ENCODE results near the gene CUBN. TPM values are rescaled to one million over a fixed set of nuclear protein-coding genes. Genes with fewer than 3 reads are reported as not detected.

Gene CUBN
- total and polyA plus RNA-seq, 9 of the 15 experiments (the other 6 are each of a cell fraction or from before 2014, with no cell fraction given): 0.04 to 0.33 (median 0.09) TPM

GRCh38 chr10:16847644-16848043 lies 282.0 kb downstream of the CUBN start:
- Histone ChIP-seq H3K36me3 (ENCODE audit: control insufficient read depth, insufficient read depth, low read length) (no peaks in the 10 kb centered on the region), H3K79me2 (ENCODE audit: control insufficient read depth, insufficient read depth, low read length) (no peaks in the 10 kb centered on the region), H3K27me3 (ENCODE audit: control insufficient read depth in 2 of 2, insufficient read depth in 2 of 2, low read length in 2 of 2) (peaks cover 0 to 2% of the 10 kb centered on the region in 2 experiments; a peak in 2 of 5 replicates), H3K4me1 (replicated peaks in 1 of 2; ENCODE audit: control insufficient read depth in 2 of 2, insufficient read depth in 2 of 2, low read length in 2 of 2) (no peaks in the 10 kb centered on the region), H3K9me1 (ENCODE audit: control insufficient read depth, insufficient read depth, low read length) (no peaks in the 10 kb centered on the region), H3K9ac (ENCODE audit: insufficient read depth in 1 of 2, low read depth in 2 of 2, low read length in 2 of 2) (no peak overlapping the region), H3K9me3 (replicated peaks; ENCODE audit: control insufficient read depth, insufficient read depth, low read depth, low read length) (no peaks in the 10 kb centered on the region), H3K4me2 (ENCODE audit: insufficient read depth, low read length) (no peak overlapping the region), H4K20me1 (replicated peaks; ENCODE audit: control insufficient read depth, insufficient read depth, low read length) (no peaks in the 10 kb centered on the region), H2AFZ (ENCODE audit: low read depth, low read length) (no peak overlapping the region), H3K27ac (ENCODE audit: extremely low read depth, low read depth, low read length) (no peak overlapping the region), H3K4me3 (no peak overlapping the region)
- CTCF ChIA-PET (ENCODE audit: low intra/inter-chr PET ratio): no interaction called here
- ATAC-seq (no peak), DNase-seq (ENCODE audit: extremely low read depth in 1 of 4, low spot score in 3 of 4) (no peak), FAIRE-seq (no peak)
- intact Hi-C loops (cut with micrococcal nuclease) (loop anchor here (5.0 kb wide), 1 partner anchor 1370 kb away; no protein-coding TSS in a partner anchor), in situ Hi-C loops (cut with MboI) (loop anchor here (5.0 to 25.0 kb wide), 5 partner anchors 410 to 1390 kb away; no protein-coding TSS in a partner anchor)
- WGBS (ENCODE audit: insufficient coverage, low coverage, missing lambda C conversion rate): 30% methylated on average over 6 of the region's 6 CpGs
- BruUV-seq (replicated peaks): no TSS peak
- POLR2A ChIA-PET: interaction anchor here (0.6 kb wide), 1 partner anchor 1033 kb away, joined by 4 read pairs; no protein-coding TSS in a partner anchor
- TF ChIP-seq MAFK (IDR thresholded peaks at IDR 0.05; ENCODE audit: low read length): no peak
- TF ChIP-seq MITF (IDR thresholded peaks at IDR 0.05): no peak
- no peak for TF ChIP-seq CHD2 (IDR thresholded peaks at IDR 0.05; ENCODE audit: low read depth, low read length)
- no peak for TF ChIP-seq ZNF23 (CRISPR knock-in tag; IDR thresholded peaks at IDR 0.05)
- TF ChIP-seq, protein P1, sequence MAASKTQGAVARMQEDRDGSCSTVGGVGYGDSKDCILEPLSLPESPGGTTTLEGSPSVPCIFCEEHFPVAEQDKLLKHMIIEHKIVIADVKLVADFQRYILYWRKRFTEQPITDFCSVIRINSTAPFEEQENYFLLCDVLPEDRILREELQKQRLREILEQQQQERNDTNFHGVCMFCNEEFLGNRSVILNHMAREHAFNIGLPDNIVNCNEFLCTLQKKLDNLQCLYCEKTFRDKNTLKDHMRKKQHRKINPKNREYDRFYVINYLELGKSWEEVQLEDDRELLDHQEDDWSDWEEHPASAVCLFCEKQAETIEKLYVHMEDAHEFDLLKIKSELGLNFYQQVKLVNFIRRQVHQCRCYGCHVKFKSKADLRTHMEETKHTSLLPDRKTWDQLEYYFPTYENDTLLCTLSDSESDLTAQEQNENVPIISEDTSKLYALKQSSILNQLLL (CRISPR knock-in tag; IDR thresholded peaks at IDR 0.05; ENCODE audit: borderline replicate concordance): no peak
- no peak for TF ChIP-seq ZNF3 (CRISPR knock-in tag; IDR thresholded peaks at IDR 0.05)
- TF ChIP-seq SAFB (IDR thresholded peaks at IDR 0.05; ENCODE audit: borderline replicate concordance, low read depth, low read length): no peak
- no peak for TF ChIP-seq SP1 (CRISPR knock-in tag; IDR thresholded peaks at IDR 0.05)
- no peak for TF ChIP-seq ZNF655 (CRISPR knock-in tag; IDR thresholded peaks at IDR 0.05)
- TF ChIP-seq CBX1 (IDR thresholded peaks at IDR 0.05; ENCODE audit: low read depth): no peak
- TF ChIP-seq HMG20B (CRISPR knock-in tag; IDR thresholded peaks at IDR 0.05): no peak

Measured in K562 (cell line).